ENCODE measurements around the gene XKRX. TPM values are rescaled to one million over a fixed set of nuclear protein-coding genes. Genes with fewer than 3 reads are reported as not detected.

The XKRX gene
- total and polyA plus RNA-seq, 2 donors from 2014 or later, result 0.63 TPM; not detected in 1

DNA sequence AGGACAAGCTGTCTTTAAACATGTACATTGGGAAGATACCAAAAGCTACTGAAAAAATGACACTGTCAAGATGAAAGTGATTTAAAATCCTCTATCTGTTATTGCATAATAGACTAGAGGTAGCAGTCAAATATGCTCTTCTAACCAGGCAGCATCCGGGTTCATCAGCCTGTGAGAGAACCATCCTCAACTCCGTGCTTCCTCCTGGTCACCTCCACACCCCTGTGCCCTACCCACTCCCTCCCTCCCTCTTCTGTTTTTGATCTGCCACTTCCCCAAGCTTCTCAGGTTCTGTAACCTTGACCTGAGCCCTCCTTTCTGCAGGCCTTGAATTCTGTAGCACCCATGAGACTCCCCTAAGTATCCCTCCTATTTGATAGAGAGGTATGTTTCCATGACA lies 60.4 kb downstream of the XKRX start:
- H3K27ac ChIP-seq (ENCODE audit: low read depth in 2 of 2, low read length in 2 of 2), result no peak overlapping the region
- no peaks in the 10 kb centered on the region for H3K9me3 ChIP-seq (ENCODE audit: control insufficient read depth in 2 of 3, insufficient read depth in 1 of 3, low read length in 3 of 3)
- no peak overlapping the region for H3K9ac ChIP-seq (ENCODE audit: low read length in 3 of 3)
- TF ChIP-seq, protein P1, sequence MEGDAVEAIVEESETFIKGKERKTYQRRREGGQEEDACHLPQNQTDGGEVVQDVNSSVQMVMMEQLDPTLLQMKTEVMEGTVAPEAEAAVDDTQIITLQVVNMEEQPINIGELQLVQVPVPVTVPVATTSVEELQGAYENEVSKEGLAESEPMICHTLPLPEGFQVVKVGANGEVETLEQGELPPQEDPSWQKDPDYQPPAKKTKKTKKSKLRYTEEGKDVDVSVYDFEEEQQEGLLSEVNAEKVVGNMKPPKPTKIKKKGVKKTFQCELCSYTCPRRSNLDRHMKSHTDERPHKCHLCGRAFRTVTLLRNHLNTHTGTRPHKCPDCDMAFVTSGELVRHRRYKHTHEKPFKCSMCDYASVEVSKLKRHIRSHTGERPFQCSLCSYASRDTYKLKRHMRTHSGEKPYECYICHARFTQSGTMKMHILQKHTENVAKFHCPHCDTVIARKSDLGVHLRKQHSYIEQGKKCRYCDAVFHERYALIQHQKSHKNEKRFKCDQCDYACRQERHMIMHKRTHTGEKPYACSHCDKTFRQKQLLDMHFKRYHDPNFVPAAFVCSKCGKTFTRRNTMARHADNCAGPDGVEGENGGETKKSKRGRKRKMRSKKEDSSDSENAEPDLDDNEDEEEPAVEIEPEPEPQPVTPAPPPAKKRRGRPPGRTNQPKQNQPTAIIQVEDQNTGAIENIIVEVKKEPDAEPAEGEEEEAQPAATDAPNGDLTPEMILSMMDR (IDR thresholded peaks at IDR 0.05; ENCODE audit: borderline replicate concordance, extremely low read depth, insufficient read depth), result no peak
- no peak for FAIRE-seq
- H3K4me3 ChIP-seq (ENCODE audit: low read length in 3 of 3), result no peak overlapping the region
- intact Hi-C loops (cut with DNase I), result no loop called here
- no peaks in the 10 kb centered on the region for H3K27me3 ChIP-seq (ENCODE audit: control insufficient read depth, insufficient read depth, low read length)
- no peaks in the 10 kb centered on the region for H3K36me3 ChIP-seq (ENCODE audit: control insufficient read depth in 2 of 3, insufficient read depth in 3 of 3, low read length in 3 of 3)
- no peak for DNase-seq
- no peaks in the 10 kb centered on the region for H3K4me1 ChIP-seq (ENCODE audit: control insufficient read depth in 2 of 3, insufficient read depth in 2 of 3, low read depth in 1 of 3, low read length in 3 of 3)

GRCh38 chrX:100864657-100865391 lies 63.9 kb downstream of the XKRX start:
- DNase-seq, result no peak

More at GRCh38 chrX:100864657-100865391, 63.9 kb downstream of the XKRX start:
- H3K4me3 ChIP-seq (ENCODE audit: low read length in 3 of 3), result no peak overlapping the region
- TF ChIP-seq, protein P1 (IDR thresholded peaks at IDR 0.05; ENCODE audit: borderline replicate concordance, extremely low read depth, insufficient read depth), result no peak
- H3K36me3 ChIP-seq (ENCODE audit: control insufficient read depth in 2 of 3, insufficient read depth in 3 of 3, low read length in 3 of 3), result no peaks in the 10 kb centered on the region
- no peak overlapping the region for H3K9ac ChIP-seq (ENCODE audit: low read length in 3 of 3)
- no peak overlapping the region for H3K27ac ChIP-seq (ENCODE audit: low read depth in 2 of 2, low read length in 2 of 2)
- H3K9me3 ChIP-seq (ENCODE audit: control insufficient read depth in 2 of 3, insufficient read depth in 1 of 3, low read length in 3 of 3), result no peaks in the 10 kb centered on the region
- intact Hi-C loops (cut with DNase I), result no loop called here
- H3K4me1 ChIP-seq (ENCODE audit: control insufficient read depth in 2 of 3, insufficient read depth in 2 of 3, low read depth in 1 of 3, low read length in 3 of 3), result no peaks in the 10 kb centered on the region
- no peaks in the 10 kb centered on the region for H3K27me3 ChIP-seq (ENCODE audit: control insufficient read depth, insufficient read depth, low read length)
- no peak for FAIRE-seq

Other genes with a start within 250 kb of the XKRX start
- 13.3 TPM for gene SYTL4, start 196.8 kb downstream of the XKRX start, total RNA-seq
- 10.4 TPM for gene SYTL4, start 196.8 kb downstream of the XKRX start, polyA plus RNA-seq (ENCODE audit: insufficient read depth, low read depth, low replicate concordance)
- gene CSTF2, start 108.5 kb downstream of the XKRX start, total RNA-seq, result 14.4 TPM
- 8.8 TPM for gene CSTF2, start 108.5 kb downstream of the XKRX start, polyA plus RNA-seq (ENCODE audit: insufficient read depth, low read depth, low replicate concordance)
- gene NOX1, start 54.6 kb downstream of the XKRX start, total RNA-seq, result not detected
- not detected for gene NOX1, start 54.6 kb downstream of the XKRX start, polyA plus RNA-seq (ENCODE audit: insufficient read depth, low read depth, low replicate concordance)
- gene ARL13A, start 40.8 kb upstream of the XKRX start, total RNA-seq, result not detected
- gene ARL13A, start 40.8 kb upstream of the XKRX start, polyA plus RNA-seq (ENCODE audit: insufficient read depth, low read depth, low replicate concordance), result not detected
- 24.8 TPM for gene TRMT2B, start 123.2 kb upstream of the XKRX start, total RNA-seq
- gene TRMT2B, start 123.2 kb upstream of the XKRX start, polyA plus RNA-seq (ENCODE audit: insufficient read depth, low read depth, low replicate concordance), result 8.6 TPM
- 1.1 TPM for gene TMEM35A, start 150.0 kb upstream of the XKRX start, total RNA-seq
- gene TMEM35A, start 150.0 kb upstream of the XKRX start, polyA plus RNA-seq (ENCODE audit: insufficient read depth, low read depth, low replicate concordance), result 0.75 TPM
- 0.66 TPM for gene CENPI, start 169.3 kb upstream of the XKRX start, total RNA-seq
- not detected for gene CENPI, start 169.3 kb upstream of the XKRX start, polyA plus RNA-seq (ENCODE audit: insufficient read depth, low read depth, low replicate concordance)

All from kidney (tissue), 14 donors.